H1 (cell line): ENCODE results near the gene CUL1. TPM values are rescaled to one million over a fixed set of nuclear protein-coding genes. Genes with fewer than 3 reads are reported as not detected.

Experiments used
- CTCF ChIA-PET: fragments of 300-600 bp; sonication (Branson Sonifier 250); formaldehyde crosslinking; loops from one replicate; lab custom pipeline; 2021; ENCODE audit not compliant: partially characterized antibody; lab: Charles Lee
- POLR2A ChIA-PET: fragments of 300-600 bp; sonication (Branson Sonifier 250); formaldehyde crosslinking; loops from one replicate; lab custom pipeline; 2021; ENCODE audit warnings: inconsistent platforms; ENCODE audit not compliant: partially characterized antibody; lab: Charles Lee
- DNase-seq, 2 experiments: peaks; one replicate each; pipeline versions ENCODE4 v3.0.0 to v3.0.0-alpha.2; 2010 to 2022; ENCODE audit warnings: low spot score in 2 of 2, low read depth in 1 of 2, mixed read lengths in 1 of 2
- FAIRE-seq: peaks from 2 replicates; lab custom pipeline; 2011; peaks lifted over from hg19 to GRCh38; lab: Jason Lieb, UNC
- H2AFZ ChIP-seq: 2 replicates; pipeline ENCODE4 v1.8.1; 2012; ENCODE audit warnings: low read length, inconsistent platforms
- H2AK5ac ChIP-seq: 2 replicates; pipeline ENCODE4 v1.6.1; 2013; ENCODE audit warnings: low read depth, low read length
- H2BK120ac ChIP-seq: replicated peaks from 2 replicates; pipeline ENCODE3; 2013; ENCODE audit warnings: low read depth, low read length, inconsistent platforms
- H2BK12ac ChIP-seq: 2 replicates; pipeline ENCODE4 v1.6.1; 2013; ENCODE audit warnings: low read depth, low read length
- H2BK15ac ChIP-seq: 2 replicates; pipeline ENCODE4 v1.6.1; 2013; ENCODE audit warnings: low read length
- H2BK20ac ChIP-seq: 2 replicates; pipeline ENCODE4 v1.6.1; 2013; ENCODE audit warnings: low read length
- H2BK5ac ChIP-seq: 2 replicates; pipeline ENCODE4 v1.6.1; 2013; ENCODE audit warnings: low read depth, low read length
- H3K14ac ChIP-seq: 2 replicates; pipeline ENCODE4 v1.6.1; 2013; ENCODE audit warnings: inconsistent platforms; ENCODE audit not compliant: insufficient read length
- H3K18ac ChIP-seq: 2 replicates; pipeline ENCODE4 v1.6.1; 2013; ENCODE audit warnings: low read length; ENCODE audit errors: extremely low read depth
- H3K23ac ChIP-seq: 2 replicates; pipeline ENCODE4 v1.6.1; 2013; ENCODE audit warnings: inconsistent platforms; ENCODE audit not compliant: insufficient read length
- H3K23me2 ChIP-seq: 2 replicates; pipeline ENCODE4 v1.6.1; 2013; ENCODE audit warnings: low read depth, low read length
- H3K27ac ChIP-seq: 2 replicates; pipeline ENCODE4 v1.6.1; 2011; ENCODE audit warnings: low read depth, low read length, inconsistent platforms
- H3K27me3 ChIP-seq, 4 experiments: replicated peaks in 1 of 4; 1 replicate in 1 of 4; 2 replicates in 3 of 4; pipeline versions ENCODE4 v1.6.1 to v1.8.1; 2011 to 2013; ENCODE audit warnings: low read length in 3 of 4, mild to moderate bottlenecking in 3 of 4, inconsistent platforms in 2 of 4, mixed read lengths in 2 of 4, moderate library complexity in 1 of 4; ENCODE audit not compliant: control insufficient read depth in 3 of 4, insufficient read depth in 3 of 4; ENCODE audit errors: extremely low read depth in 1 of 4
- H3K36me3 ChIP-seq, 4 experiments: 2 replicates each; pipeline versions ENCODE4 v1.6.1 to v1.8.1; 2011 to 2013; ENCODE audit warnings: mild to moderate bottlenecking in 4 of 4, low read length in 3 of 4, moderate library complexity in 2 of 4, control low read depth in 1 of 4, inconsistent platforms in 1 of 4; ENCODE audit not compliant: insufficient read depth in 4 of 4, control insufficient read depth in 2 of 4
- H3K4ac ChIP-seq: replicated peaks from 2 replicates; pipeline ENCODE3; 2013; ENCODE audit warnings: low read length, low read depth, mixed read lengths, inconsistent platforms; ENCODE audit not compliant: insufficient read length
- H3K4me1 ChIP-seq, 4 experiments: replicated peaks in 1 of 4; 1 replicate in 1 of 4; 2 replicates in 3 of 4; pipeline versions ENCODE4 v1.6.1 to v1.8.1; 2011 to 2013; ENCODE audit warnings: low read length in 3 of 4, inconsistent platforms in 2 of 4, mixed read lengths in 1 of 4; ENCODE audit not compliant: insufficient read depth in 4 of 4, control insufficient read depth in 3 of 4
- H3K4me2 ChIP-seq, 2 experiments: 2 replicates each; pipeline versions ENCODE4 v1.6.1 to v1.8.1; 2011 to 2013; ENCODE audit warnings: low read depth in 2 of 2, low read length in 2 of 2, control low read depth in 1 of 2, inconsistent platforms in 1 of 2, mild to moderate bottlenecking in 1 of 2; ENCODE audit not compliant: insufficient read depth in 1 of 2
- H3K4me3 ChIP-seq, 4 experiments: fragments of 200-600, 300-600 bp in 1 of 4; sonication (generic), shearing (Covaris generic), sonication (Bioruptor Twin) in 1 of 4; 2 replicates each; pipeline versions ENCODE4 v1.5.1 to v1.8.1; 2011 to 2016; ENCODE audit warnings: low read length in 4 of 4, low read depth in 3 of 4, control low read depth in 2 of 4, inconsistent platforms in 2 of 4, mild to moderate bottlenecking in 2 of 4, mixed read lengths in 1 of 4, moderate library complexity in 1 of 4; ENCODE audit not compliant: insufficient read depth in 2 of 4; ENCODE audit errors: extremely low read depth in 1 of 4
- H3K56ac ChIP-seq: replicated peaks from 2 replicates; pipeline ENCODE3; 2013; ENCODE audit warnings: low read depth, mild to moderate bottlenecking, mixed read lengths, low read length, inconsistent platforms; ENCODE audit not compliant: insufficient read length
- H3K79me1 ChIP-seq: 2 replicates; pipeline ENCODE4 v1.6.1; 2013; ENCODE audit warnings: low read depth, low read length, control low read depth
- H3K79me2 ChIP-seq, 2 experiments: 2 replicates each; pipeline versions ENCODE4 v1.6.1 to v1.8.1; 2012 to 2013; ENCODE audit warnings: low read length in 2 of 2, mild to moderate bottlenecking in 2 of 2, inconsistent platforms in 1 of 2; ENCODE audit not compliant: insufficient read depth in 2 of 2, control insufficient read depth in 1 of 2
- H3K9ac ChIP-seq, 4 experiments: replicated peaks in 1 of 4; 1 replicate in 1 of 4; 2 replicates in 3 of 4; pipeline versions ENCODE4 v1.6.1 to v1.8.1; 2011 to 2013; ENCODE audit warnings: low read depth in 3 of 4, low read length in 3 of 4, control low read depth in 2 of 4, mild to moderate bottlenecking in 2 of 4, moderate library complexity in 2 of 4, inconsistent platforms in 1 of 4; ENCODE audit errors: extremely low read depth in 1 of 4
- H3K9me3 ChIP-seq, 2 experiments: 2 replicates each; pipeline versions ENCODE4 v1.6.1 to v1.8.1; 2012 to 2013; ENCODE audit warnings: mild to moderate bottlenecking in 2 of 2, moderate library complexity in 2 of 2, control low read depth in 1 of 2, inconsistent platforms in 1 of 2, low read depth in 1 of 2, low read length in 1 of 2, mixed read lengths in 1 of 2; ENCODE audit not compliant: insufficient read depth in 2 of 2
- H4K20me1 ChIP-seq, 2 experiments: replicated peaks in 1 of 2; 2 replicates each; pipeline versions ENCODE3 to v1.8.1; 2011 to 2013; ENCODE audit warnings: inconsistent platforms in 2 of 2, low read length in 2 of 2, mild to moderate bottlenecking in 1 of 2; ENCODE audit not compliant: insufficient read depth in 2 of 2, control insufficient read depth in 1 of 2
- H4K5ac ChIP-seq: 2 replicates; pipeline ENCODE4 v1.6.1; 2013; ENCODE audit warnings: low read length, low read depth, mixed read lengths, inconsistent platforms; ENCODE audit not compliant: insufficient read length
- H4K8ac ChIP-seq: 2 replicates; pipeline ENCODE4 v1.8.0; 2013; ENCODE audit warnings: mild to moderate bottlenecking, moderate library complexity, low read length, inconsistent platforms; ENCODE audit not compliant: insufficient read depth; ENCODE audit errors: extremely low read depth
- H4K91ac ChIP-seq: replicated peaks from 2 replicates; pipeline ENCODE3; 2013; ENCODE audit warnings: low read length, mixed read lengths, inconsistent platforms; ENCODE audit not compliant: insufficient read length
- BRCA1 ChIP-seq: IDR thresholded peaks from 2 replicates; pipeline ENCODE4 v1.6.1; 2012; ENCODE audit warnings: low read depth, low read length, improper control_type of control experiment
- CBX5 ChIP-seq: fragments of 300-800, 300-1000 bp; sonication (generic); IDR thresholded peaks from 2 replicates; pipeline ENCODE4 v1.7.1; 2016; ENCODE audit warnings: antibody characterized with exemption, low read length, low read depth
- CEBPB ChIP-seq: IDR thresholded peaks from 2 replicates; pipeline ENCODE4 v1.6.1; 2012; ENCODE audit warnings: low read depth, low read length
- POU5F1 ChIP-seq: IDR thresholded peaks from 2 replicates; pipeline ENCODE4 v1.6.1; 2011; ENCODE audit warnings: low read depth, mild to moderate bottlenecking, low read length, moderate library complexity
- YY1 ChIP-seq: IDR thresholded peaks from 2 replicates; pipeline ENCODE4 v1.6.1; 2011; ENCODE audit warnings: low read depth, mild to moderate bottlenecking, low read length
- WGBS, 2 experiments: shearing (Covaris generic) in 1 of 2; methylation state at CpG; one replicate each; pipeline versions ENCODE4 v1.1.6 to v1.1.7; 2013 to 2015; ENCODE audit warnings: low lambda C conversion rate in 2 of 2, mixed read lengths in 2 of 2, inconsistent platforms in 1 of 2, low coverage in 1 of 2, missing lambda C conversion rate in 1 of 2; ENCODE audit not compliant: insufficient replicate concordance in 2 of 2, insufficient coverage in 1 of 2, insufficient read length in 1 of 2; ENCODE audit errors: extremely low coverage in 1 of 2, missing lambda C conversion rate in 1 of 2; 5-methylcytosine and 5-hydroxymethylcytosine counted together
- polyA plus RNA-seq, 7 experiments: library from polyadenylated mRNA; depleted of rRNA in 3 of 7; stranded (reverse) in 5 of 7; unstranded in 2 of 7; fragments of >200 nt in 5 of 7; fragments of 200-250 nt in 2 of 7; gene quantifications; 1 replicate in 5 of 7; 2 replicates in 1 of 7; 4 replicates in 1 of 7; pipeline versions ENCODE4 v1.2.1 to v1.2.3, GENCODE V29; 2011 to 2013; ENCODE audit warnings: missing spikeins in 2 of 7, mixed read lengths in 2 of 7
- total RNA-seq: library from RNA; stranded (reverse); fragmentation: NEBNext Ultra II Directional; extraction: Animal tissue kit (Norgen Biotek cat#: 25700); gene quantifications from 2 replicates; pipeline ENCODE4 v1.2.1, GENCODE V29; 2021

Gene CUL1
- total and polyA plus RNA-seq, 2 of the 8 experiments (the other 6 are each of a cell fraction or from before 2014, with no cell fraction given) = 33.0 to 77.3 TPM

DNA sequence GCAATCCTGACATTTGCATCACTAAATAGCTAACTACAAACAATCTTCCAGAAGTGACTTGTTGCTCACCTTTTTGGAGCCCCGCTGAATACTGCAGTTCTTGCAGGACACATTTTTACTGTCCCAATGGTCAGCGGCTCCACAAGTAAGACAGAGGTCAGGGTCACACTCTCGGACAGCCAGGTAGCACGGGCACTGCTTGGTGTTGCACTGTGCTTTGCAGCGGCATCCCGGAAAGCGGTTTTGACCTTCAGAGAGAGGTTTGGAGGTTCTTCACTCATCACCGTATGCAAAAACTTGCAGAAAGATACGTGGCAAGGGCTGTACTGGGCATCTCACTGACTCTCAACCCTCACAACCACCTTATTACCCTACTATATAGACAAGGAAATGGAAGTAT lies 115.2 kb downstream of the CUL1 start:
- Histone ChIP-seq H3K18ac (no peak overlapping the region), H2AFZ (no peak overlapping the region), H3K36me3 (peaks cover 5 to 79% (median 37%) of the 10 kb centered on the region in 4 experiments), H2AK5ac (no peak overlapping the region), H2BK120ac (no peak overlapping the region), H3K79me1 (no peaks in the 10 kb centered on the region), H2BK5ac (no peak overlapping the region), H3K56ac (no peak overlapping the region), H4K91ac (no peak overlapping the region), H2BK12ac (no peak overlapping the region), H3K4me2 (no peak overlapping the region), H3K9ac (no peak overlapping the region), H3K27ac (no peak overlapping the region), H2BK20ac (no peak overlapping the region), H3K4me1 (peaks cover 0 to 2% (median under 1%) of the 10 kb centered on the region in 4 experiments; a peak in 2 of 7 replicates), H4K8ac (no peak overlapping the region), H3K4me3 (no peak overlapping the region), H3K9me3 (no peaks in the 10 kb centered on the region), H2BK15ac (no peak overlapping the region), H3K23me2 (no peaks in the 10 kb centered on the region), H3K79me2 (no peaks in the 10 kb centered on the region), H3K27me3 (no peaks in the 10 kb centered on the region), H4K20me1 (no peaks in the 10 kb centered on the region)
- CTCF ChIA-PET = interaction anchor here (0.6 to 1.8 kb wide), 5 partner anchors 9 to 152 kb away, joined by 3 to 4 read pairs (median 3); no protein-coding TSS in a partner anchor
- WGBS, 2 experiments = 95% methylated on average over 9 of the region's 9 CpGs; no CpG with 5 or more reads in 1 of the 2 experiments
- DNase-seq = no peak
- FAIRE-seq = no peak
- POLR2A ChIA-PET = interaction anchor here (0.7 to 1.5 kb wide), 3 partner anchors 8 to 59 kb away, joined by 3 read pairs; no protein-coding TSS in a partner anchor
- TF ChIP-seq POU5F1 = no peak
- no peak for TF ChIP-seq BRCA1
- TF ChIP-seq CEBPB = no peak
- no peak for TF ChIP-seq CBX5
- no peak for TF ChIP-seq YY1
- TF ChIP-seq, all 59 proteins: peak for 0
- Histone ChIP-seq H3K4ac (no peak overlapping the region), H3K23ac (no peak overlapping the region), H3K14ac (no peak overlapping the region), H4K5ac (no peak overlapping the region)
